Activated T-cell treated with anti-CD3 and anti-CD28 coated beads, Interleukin-2, amount 50 U/mL, for 72 hours (primary cell): Measurements from ENCODE around the gene TCF20. TPM values are rescaled to one million over a fixed set of nuclear protein-coding genes. Genes with fewer than 3 reads are reported as not detected.

ENCODE experiments used
- ATAC-seq, 2 donors: fragments of 150-1000 bp; cut with Tn5 transposase; replicated peaks in 1 of 2; 2 replicates each; pipeline ENCODE4 v1.10.0; 2021; ENCODE audit warnings: moderate library complexity in 2 of 2, mild to moderate bottlenecking in 1 of 2
- DNase-seq, 2 donors: peaks; one replicate each; pipeline ENCODE4 v3.0.0; 2021 to 2022; ENCODE audit warnings: mixed read lengths in 1 of 2
- H3K27ac Mint-ChIP-seq: one replicate; pipeline ENCODE4 v1.8.0; 2022; ENCODE audit warnings: mild to moderate bottlenecking, moderate library complexity, mixed read lengths
- H3K27me3 Mint-ChIP-seq: one replicate; pipeline ENCODE4 v1.8.0; 2022; ENCODE audit warnings: low read depth, mixed read lengths
- H3K36me3 Mint-ChIP-seq, 2 donors: one replicate each; pipeline ENCODE4 v1.8.0; 2022; ENCODE audit warnings: mixed read lengths in 2 of 2, mild to moderate bottlenecking in 1 of 2; ENCODE audit not compliant: insufficient read depth in 2 of 2
- H3K4me1 Mint-ChIP-seq: one replicate; pipeline ENCODE4 v1.8.0; 2022; ENCODE audit warnings: low read depth, mixed read lengths
- H3K4me3 Mint-ChIP-seq, 2 donors: one replicate each; pipeline ENCODE4 v1.8.0; 2022; ENCODE audit warnings: mild to moderate bottlenecking in 2 of 2, mixed read lengths in 2 of 2, moderate library complexity in 2 of 2
- H3K9me3 Mint-ChIP-seq, 2 donors: one replicate each; pipeline ENCODE4 v1.8.0; 2022; ENCODE audit warnings: mixed read lengths in 2 of 2
- total RNA-seq, 2 donors: library from RNA; stranded (reverse); gene quantifications; one replicate each; pipeline ENCODE4 v1.2.3, GENCODE V29; 2022

The TCF20 gene
- total RNA-seq, 2 donors from 2014 or later, result 64.0 to 82.8 TPM

DNA sequence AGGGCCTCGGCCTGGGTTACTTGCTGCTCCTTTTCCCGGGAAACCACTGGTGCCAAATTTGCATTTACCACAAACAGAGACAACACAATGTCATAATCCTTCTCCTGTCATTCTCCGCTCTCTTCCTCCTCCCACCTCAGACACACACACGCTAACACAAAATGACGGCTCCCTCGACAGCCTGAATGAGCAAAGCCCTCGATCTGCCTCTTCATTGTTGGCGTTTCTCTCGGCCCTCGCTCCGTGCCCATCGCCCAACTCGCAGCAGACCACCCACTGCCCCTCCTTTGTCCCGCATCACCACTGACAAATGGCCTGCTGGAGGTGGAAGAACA is 12.5 kb upstream of the TCF20 start:
- H3K27ac Mint-ChIP-seq, result no peak overlapping the region

DNA sequence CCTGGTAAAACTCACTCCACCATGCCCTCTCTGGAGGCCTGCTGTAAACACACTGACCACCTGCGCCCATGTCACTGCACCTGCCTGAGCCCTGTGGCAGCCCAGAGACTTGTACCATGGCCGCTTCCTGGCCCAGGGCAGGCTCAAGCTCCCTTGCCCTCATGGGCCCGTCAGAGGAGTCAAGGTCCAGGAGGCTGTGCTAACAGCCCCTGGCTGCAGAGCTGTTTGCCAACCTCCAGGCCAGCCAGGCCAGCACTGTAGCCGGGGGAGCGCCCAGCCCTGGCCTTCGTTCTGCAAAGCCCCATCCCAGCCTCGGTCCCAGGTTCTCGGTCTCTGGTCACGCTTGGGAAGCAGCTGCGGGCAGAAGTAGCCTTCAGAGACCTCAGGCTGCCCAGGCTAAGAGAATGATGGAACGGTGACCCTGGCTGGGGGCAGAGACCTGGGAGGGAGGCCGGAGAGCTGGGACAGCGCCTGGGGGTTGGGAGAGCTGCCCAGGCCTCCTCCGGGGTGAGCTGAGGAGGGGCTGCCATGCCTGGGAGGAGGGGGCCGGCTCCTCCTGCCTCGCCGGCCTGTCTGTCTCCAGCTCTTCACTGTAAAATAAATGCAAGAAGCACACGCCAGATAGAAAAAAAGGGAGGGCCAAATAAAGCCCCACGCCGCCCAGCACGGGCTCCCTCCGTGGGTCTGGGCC is 11.9 kb upstream of the TCF20 start:
- Mint-ChIP-seq H3K4me1 (peaks cover 29% of the 10 kb centered on the region), H3K36me3 (no peaks in the 10 kb centered on the region), H3K9me3 (no peaks in the 10 kb centered on the region), H3K27ac (no peak overlapping the region), H3K27me3 (no peaks in the 10 kb centered on the region), H3K4me3 (peak overlapping the region; percentile 3 to 36)
- DNase-seq, result no peak
- ATAC-seq, result no peak

More for the DNA sequence above, 12.5 kb upstream of the TCF20 start:
- no peaks in the 10 kb centered on the region for H3K36me3 Mint-ChIP-seq
- H3K4me1 Mint-ChIP-seq, result peaks cover 34% of the 10 kb centered on the region
- no peaks in the 10 kb centered on the region for H3K27me3 Mint-ChIP-seq
- ATAC-seq (no peak), DNase-seq (no peak)
- no peaks in the 10 kb centered on the region for H3K9me3 Mint-ChIP-seq
- H3K4me3 Mint-ChIP-seq, result peak overlapping the region; percentile 0 to 3

DNA sequence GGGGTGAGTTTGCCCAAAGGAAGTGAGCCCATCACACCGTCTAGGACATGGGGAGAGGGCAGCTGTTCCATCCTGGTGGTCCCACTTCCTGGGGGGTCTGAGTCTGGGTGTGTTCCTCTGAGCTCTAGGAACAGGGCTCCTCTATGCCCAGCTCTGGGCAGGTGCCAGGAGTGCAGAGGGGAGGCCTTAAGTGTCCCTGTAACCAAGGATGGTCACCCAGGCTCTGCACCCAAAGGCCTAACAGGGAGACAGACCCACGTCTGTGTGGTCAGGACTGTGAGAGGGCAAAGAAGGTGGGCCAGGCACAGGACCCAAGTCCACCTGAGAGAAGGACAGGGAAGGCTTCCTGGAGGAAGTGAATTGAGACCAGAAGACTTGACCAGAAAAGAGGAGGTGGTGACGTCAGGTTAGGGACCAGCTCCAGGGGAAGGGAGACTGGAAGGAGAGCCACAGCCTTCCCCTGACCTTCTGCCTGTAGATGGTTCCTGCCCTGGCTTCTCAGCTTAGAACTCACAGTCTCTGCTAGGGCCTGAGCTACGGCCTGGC is 11.3 kb upstream of the TCF20 start:
- Mint-ChIP-seq H3K4me3 (peak overlapping the region in 1 of 2 donors; percentile 3), H3K4me1 (peaks cover 26% of the 10 kb centered on the region), H3K36me3 (no peaks in the 10 kb centered on the region), H3K27me3 (no peaks in the 10 kb centered on the region), H3K9me3 (no peaks in the 10 kb centered on the region), H3K27ac (no peak overlapping the region)
- ATAC-seq (no peak), DNase-seq (no peak)

- DNase-seq (no peak), ATAC-seq (no peak)
- no peaks in the 10 kb centered on the region for H3K9me3 Mint-ChIP-seq
- no peak overlapping the region for H3K27ac Mint-ChIP-seq
- H3K4me1 Mint-ChIP-seq, result peaks cover 21% of the 10 kb centered on the region
- H3K4me3 Mint-ChIP-seq, result no peak overlapping the region
- H3K27me3 Mint-ChIP-seq, result no peaks in the 10 kb centered on the region
- H3K36me3 Mint-ChIP-seq, result no peaks in the 10 kb centered on the region
Observed at GRCh38 chr22:42281284-42281683, 10.8 kb upstream of the TCF20 start.

DNA sequence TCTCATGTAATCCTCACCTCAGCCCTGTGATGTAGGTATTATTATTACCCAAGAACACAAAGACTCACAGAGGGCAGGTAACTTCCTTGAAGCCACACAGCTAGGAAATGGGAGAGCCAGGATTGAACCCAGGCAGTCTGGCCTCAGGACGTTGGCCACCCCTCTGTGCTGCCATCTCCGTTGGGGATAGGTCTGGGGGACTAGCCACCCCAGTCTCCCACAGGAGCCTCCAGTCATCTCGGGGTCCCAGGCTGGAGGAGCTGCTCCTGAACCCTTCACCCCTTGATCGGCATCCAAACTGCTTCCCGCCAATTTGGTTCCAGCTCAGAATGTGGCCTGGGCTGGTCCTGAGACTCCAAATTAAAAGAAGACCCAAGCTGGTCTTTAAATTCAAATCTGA is 10.4 kb upstream of the TCF20 start:
- no peak overlapping the region for H3K4me3 Mint-ChIP-seq
- no peak for DNase-seq
- no peak overlapping the region for H3K27ac Mint-ChIP-seq
- H3K27me3 Mint-ChIP-seq, result no peaks in the 10 kb centered on the region
- H3K4me1 Mint-ChIP-seq, result peaks cover 17% of the 10 kb centered on the region
- no peak for ATAC-seq
- H3K9me3 Mint-ChIP-seq, result no peaks in the 10 kb centered on the region
- H3K36me3 Mint-ChIP-seq, result no peaks in the 10 kb centered on the region

DNA sequence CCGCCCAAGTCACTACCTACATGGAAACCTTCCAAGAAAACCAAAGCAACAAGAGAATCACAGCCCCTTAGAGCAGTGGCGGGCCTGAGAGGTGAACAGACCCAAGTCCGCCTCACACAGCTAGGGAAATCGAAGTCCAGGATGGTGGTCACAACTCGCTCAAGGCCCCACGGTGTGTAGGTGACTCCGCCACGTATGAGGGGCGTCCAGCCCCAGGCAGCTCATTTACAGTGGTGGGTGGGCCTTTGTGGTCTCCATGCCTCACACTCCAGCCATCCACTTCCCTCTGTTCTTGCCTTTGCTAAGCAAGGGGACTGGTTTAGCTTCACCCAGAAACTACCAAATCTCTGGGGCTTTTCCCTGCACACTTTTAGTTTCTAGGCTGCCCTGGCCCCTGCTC is 9.7 kb upstream of the TCF20 start:
- Mint-ChIP-seq H3K27me3 (no peaks in the 10 kb centered on the region), H3K27ac (no peak overlapping the region), H3K9me3 (no peaks in the 10 kb centered on the region), H3K4me1 (peaks cover 10% of the 10 kb centered on the region), H3K36me3 (no peaks in the 10 kb centered on the region), H3K4me3 (no peak overlapping the region)
- no peak for DNase-seq
- no peak for ATAC-seq

DNA sequence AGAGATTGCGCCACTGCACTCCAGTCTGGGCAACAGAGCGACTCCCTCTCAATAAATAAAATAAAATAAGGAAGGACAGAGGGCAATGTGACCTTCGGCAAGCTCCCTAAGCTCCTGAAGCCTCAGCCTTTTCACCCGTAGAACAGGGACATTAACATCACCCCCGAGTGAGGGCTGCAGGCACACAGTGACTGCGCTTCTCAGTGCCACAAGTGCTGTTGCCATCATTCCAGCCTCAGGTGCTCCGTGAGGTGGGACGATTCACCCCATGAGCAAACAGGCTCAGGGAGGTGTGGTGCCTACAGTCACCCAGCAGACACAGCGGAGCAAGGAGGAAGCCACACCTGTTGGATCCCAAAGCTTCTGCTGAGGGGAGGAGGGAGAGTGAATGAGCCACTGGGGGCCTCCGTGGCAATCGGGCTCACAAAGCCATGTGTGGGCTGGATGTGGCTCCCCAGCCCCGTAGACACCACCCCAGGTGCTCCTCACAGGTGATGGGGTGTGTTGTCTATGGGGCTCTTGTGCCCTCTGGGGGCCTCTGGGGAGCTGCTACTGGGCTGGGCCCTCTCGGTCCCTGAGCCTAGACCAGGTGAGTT is 9.1 kb upstream of the TCF20 start:
- no peak overlapping the region for H3K4me3 Mint-ChIP-seq
- H3K9me3 Mint-ChIP-seq, result no peaks in the 10 kb centered on the region
- no peak for DNase-seq
- no peak for ATAC-seq
- no peak overlapping the region for H3K27ac Mint-ChIP-seq
- H3K27me3 Mint-ChIP-seq, result no peaks in the 10 kb centered on the region
- H3K36me3 Mint-ChIP-seq, result no peaks in the 10 kb centered on the region
- peaks cover 8% of the 10 kb centered on the region for H3K4me1 Mint-ChIP-seq

DNA sequence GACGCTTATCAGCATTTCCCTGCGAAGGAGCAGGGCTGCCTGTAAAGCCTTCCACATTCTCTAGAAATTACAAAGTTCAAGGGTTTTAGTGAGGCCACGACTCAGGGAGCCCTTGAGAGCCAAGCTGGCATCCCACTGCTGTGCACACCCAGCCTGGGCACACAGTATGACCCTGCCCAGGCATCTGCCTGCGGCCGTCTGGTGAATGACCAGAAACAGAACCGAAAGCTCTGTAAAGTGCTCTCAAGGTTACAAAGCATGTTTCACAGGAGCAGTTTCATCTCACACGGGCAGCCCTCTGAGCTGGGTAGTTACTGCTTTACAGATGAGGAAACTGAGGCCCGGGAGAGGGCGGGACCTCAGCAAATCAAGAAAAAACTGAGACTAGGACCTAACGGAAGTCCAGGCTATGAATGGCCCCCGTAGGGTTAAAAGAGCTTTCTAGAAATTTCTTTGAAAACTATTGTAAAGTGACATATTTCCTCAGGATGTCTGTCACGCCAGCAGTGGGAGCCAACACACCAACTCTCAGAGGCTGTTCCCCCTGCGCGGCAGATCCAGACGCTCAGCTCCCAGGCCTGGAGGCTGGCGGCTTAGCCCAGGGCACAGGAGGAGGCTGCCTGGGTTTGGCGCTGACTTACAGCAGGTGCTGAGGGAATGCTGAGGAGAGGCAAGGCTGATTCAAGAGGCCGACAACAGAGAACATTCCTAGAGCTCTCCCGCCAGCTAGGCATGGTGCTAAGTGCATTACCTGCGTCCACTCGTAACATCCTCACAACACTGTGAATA is 7.7 kb upstream of the TCF20 start:
- ATAC-seq (peak in 1 of 2 donors; percentile 59), DNase-seq (no peak)
- Mint-ChIP-seq H3K4me1 (peaks cover 4% of the 10 kb centered on the region), H3K4me3 (no peak overlapping the region), H3K27me3 (no peaks in the 10 kb centered on the region), H3K9me3 (no peaks in the 10 kb centered on the region), H3K36me3 (no peaks in the 10 kb centered on the region), H3K27ac (no peak overlapping the region)

GRCh38 chr22:42277232-42277753 is 6.8 kb upstream of the TCF20 start:
- Mint-ChIP-seq H3K36me3 (no peaks in the 10 kb centered on the region), H3K4me3 (no peak overlapping the region), H3K27me3 (no peaks in the 10 kb centered on the region), H3K9me3 (no peaks in the 10 kb centered on the region), H3K27ac (no peak overlapping the region), H3K4me1 (peaks cover 4% of the 10 kb centered on the region)
- no peak for ATAC-seq
- no peak for DNase-seq

DNA sequence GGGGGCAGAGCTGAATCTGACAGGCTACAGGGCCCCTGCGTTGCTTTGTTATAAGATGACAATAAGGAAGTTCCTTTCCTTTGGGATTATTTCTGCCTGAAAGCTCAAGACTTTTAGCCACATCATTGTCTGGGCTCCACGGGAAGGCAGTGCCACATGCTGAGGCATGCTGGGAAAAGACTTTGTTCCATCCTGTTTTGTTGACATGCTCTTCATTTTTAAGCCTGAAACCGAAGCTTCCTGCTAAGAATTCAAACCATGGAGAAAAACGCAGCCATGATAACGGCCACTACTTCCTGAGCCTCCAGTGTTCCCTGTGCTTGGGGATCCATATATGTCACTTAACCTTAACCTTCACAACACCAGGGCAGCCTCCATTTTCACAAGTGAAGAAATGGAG is 5.5 kb upstream of the TCF20 start:
- H3K36me3 Mint-ChIP-seq, result no peaks in the 10 kb centered on the region
- DNase-seq, result no peak

DNA sequence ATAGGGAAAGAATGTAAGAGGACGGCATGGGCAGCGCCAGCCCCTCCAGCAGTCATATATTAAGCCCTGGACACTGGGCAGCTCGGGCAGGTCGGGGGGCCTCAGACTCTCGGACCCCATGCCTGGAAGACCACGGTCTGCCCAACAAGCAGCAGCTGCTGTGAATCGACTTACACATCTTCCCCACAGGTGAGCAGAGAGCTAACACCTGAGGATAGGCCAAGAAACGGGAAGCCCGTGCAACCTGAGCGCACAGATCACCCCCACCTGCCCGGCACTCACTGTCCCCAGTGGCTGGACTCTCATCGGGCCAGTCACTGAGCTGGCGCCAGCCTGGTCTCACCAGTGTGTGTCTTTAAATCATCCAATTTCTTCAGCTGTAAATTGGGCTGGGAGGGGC is 4.7 kb upstream of the TCF20 start:
- Mint-ChIP-seq H3K36me3 (no peaks in the 10 kb centered on the region), H3K9me3 (no peaks in the 10 kb centered on the region), H3K4me1 (peaks cover 4% of the 10 kb centered on the region), H3K4me3 (no peak overlapping the region), H3K27ac (no peak overlapping the region), H3K27me3 (no peaks in the 10 kb centered on the region)
- ATAC-seq (no peak), DNase-seq (no peak)

More for the DNA sequence above, 5.5 kb upstream of the TCF20 start:
- Mint-ChIP-seq H3K4me3 (no peak overlapping the region), H3K27ac (no peak overlapping the region), H3K4me1 (peaks cover 4% of the 10 kb centered on the region), H3K9me3 (no peaks in the 10 kb centered on the region), H3K27me3 (no peaks in the 10 kb centered on the region)
- no peak for ATAC-seq

GRCh38 chr22:42273855-42274451 is 3.5 kb upstream of the TCF20 start:
- Mint-ChIP-seq H3K27ac (no peak overlapping the region), H3K36me3 (peaks cover 3 to 6% of the 10 kb centered on the region in 2 donors), H3K4me1 (peaks cover 7% of the 10 kb centered on the region), H3K27me3 (no peaks in the 10 kb centered on the region), H3K9me3 (no peaks in the 10 kb centered on the region), H3K4me3 (no peak overlapping the region)
- no peak for ATAC-seq
- no peak for DNase-seq
